DOHH2 (cell line): ENCODE results near the gene ANKRD39.

Source experiments
- H3F3A ChIP-seq: fragments of 200-600 bp; sonication (generic), shearing (Covaris generic); 2 replicates; pipeline ENCODE4 v1.6.0; 2016; ENCODE audit warnings: antibody characterized with exemption, mild to moderate bottlenecking; ENCODE audit not compliant: control insufficient read depth, insufficient read depth
- H3K27ac ChIP-seq: fragments of 200-600 bp; sonication (generic); 2 replicates; pipeline ENCODE4 v1.5.1; 2014; ENCODE audit warnings: low read depth, mild to moderate bottlenecking, low read length, moderate library complexity
- H3K27me3 ChIP-seq: fragments of 200-600 bp; sonication (generic); 2 replicates; pipeline ENCODE4 v1.6.1; 2014; ENCODE audit warnings: mild to moderate bottlenecking, low read length, mixed read lengths; ENCODE audit not compliant: control insufficient read depth
- H3K36me3 ChIP-seq: fragments of 200-600 bp; sonication (generic); 2 replicates; pipeline ENCODE4 v1.6.1; 2014; ENCODE audit warnings: mild to moderate bottlenecking, low read length, moderate library complexity, mixed read lengths; ENCODE audit not compliant: control insufficient read depth
- H3K4me1 ChIP-seq: fragments of 200-600 bp; sonication (generic); 2 replicates; pipeline ENCODE4 v1.6.1; 2014; ENCODE audit warnings: mild to moderate bottlenecking, low read length, mixed read lengths; ENCODE audit not compliant: control insufficient read depth
- H3K4me2 ChIP-seq: fragments of 200-600 bp; sonication (generic); 2 replicates; pipeline ENCODE4 v1.6.0; 2014; ENCODE audit warnings: mild to moderate bottlenecking, low read length, moderate library complexity
- H3K4me3 ChIP-seq: fragments of 200-600 bp; sonication (generic); 2 replicates; pipeline ENCODE4 v1.5.1; 2014; ENCODE audit warnings: mild to moderate bottlenecking, low read length, mixed read lengths
- H3K79me2 ChIP-seq: fragments of 200-600 bp; sonication (generic); 2 replicates; pipeline ENCODE4 v1.6.1; 2014; ENCODE audit warnings: mild to moderate bottlenecking, low read length, mixed read lengths; ENCODE audit not compliant: control insufficient read depth
- H3K9me2 ChIP-seq: fragments of 200-600 bp; sonication (generic); replicated peaks from 2 replicates; pipeline ENCODE4 v1.6.1; 2014; ENCODE audit warnings: mild to moderate bottlenecking, low read length, mixed read lengths; ENCODE audit not compliant: control insufficient read depth
- H3K9me3 ChIP-seq: fragments of 200-600 bp; sonication (generic); 2 replicates; pipeline ENCODE4 v1.6.1; 2014; ENCODE audit warnings: antibody characterized with exemption, low read length, mixed read lengths; ENCODE audit not compliant: control insufficient read depth, insufficient read depth
- H4K20me1 ChIP-seq: fragments of 200-600 bp; sonication (generic); 2 replicates; pipeline ENCODE4 v1.6.0; 2014; ENCODE audit warnings: low read depth, mild to moderate bottlenecking, antibody characterized with exemption, low read length, moderate library complexity; ENCODE audit not compliant: control insufficient read depth, insufficient read depth
- EZH2phosphoT487 ChIP-seq: fragments of 200-600 bp; sonication (generic); IDR thresholded peaks from 2 replicates; pipeline ENCODE4 v1.6.1; 2017; ENCODE audit warnings: borderline replicate concordance, mild to moderate bottlenecking, antibody characterized with exemption, low read length, moderate library complexity, mixed read lengths
- TF ChIP-seq, protein P1 (sequence below): fragments of 200-600 bp; sonication (generic); IDR thresholded peaks from one replicate; pipeline ENCODE4 v1.5.1; 2014; ENCODE audit warnings: antibody characterized with exemption, mild to moderate bottlenecking, low read depth, low read length; ENCODE audit not compliant: poor library complexity, severe bottlenecking

The ANKRD39 gene

DNA sequence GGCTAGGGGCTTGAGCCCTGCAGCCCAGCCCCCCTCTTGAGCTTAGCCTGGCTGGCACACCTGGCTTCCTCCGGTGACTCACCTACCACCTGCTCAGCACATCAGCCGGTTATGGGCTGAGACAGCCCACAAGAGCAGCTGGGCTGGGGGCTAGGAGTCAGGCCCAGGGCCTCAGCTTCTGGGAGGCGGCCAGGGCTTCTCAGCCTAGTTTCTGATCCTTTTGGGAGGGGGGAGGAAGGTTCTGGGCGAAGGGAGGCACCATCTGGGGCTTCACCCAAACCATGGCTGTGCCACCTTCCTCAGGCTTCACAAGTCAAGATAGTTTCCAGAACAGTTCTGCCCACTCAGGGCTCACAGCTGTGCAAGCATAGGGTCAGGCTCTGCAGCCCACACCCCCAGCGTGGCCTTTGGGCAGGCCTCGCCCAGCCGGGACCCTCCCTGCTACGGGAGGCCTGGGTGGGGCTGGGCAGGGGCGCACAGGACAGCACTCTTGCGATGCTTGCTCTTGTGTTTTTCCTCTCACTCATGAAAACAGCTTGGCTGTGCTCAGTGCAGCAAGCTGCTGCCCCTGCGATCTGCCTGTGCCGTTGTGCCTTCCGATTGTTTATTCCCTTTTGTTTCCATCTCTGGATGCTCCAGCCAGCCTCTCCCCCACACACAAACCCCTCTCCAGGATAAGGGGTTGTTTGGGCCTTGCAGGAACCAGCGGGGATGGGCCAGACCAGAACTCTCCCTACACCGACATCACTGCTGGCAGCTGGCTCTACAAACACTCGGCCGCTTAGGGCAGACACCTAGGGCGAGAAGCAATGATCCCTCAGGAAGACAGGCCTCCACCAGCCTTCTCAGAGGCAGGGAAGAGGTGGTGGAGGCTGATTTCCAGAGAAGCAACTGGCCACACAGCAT lies 38.2 kb upstream of the ANKRD39 start:
- H4K20me1 ChIP-seq, result no peaks in the 10 kb centered on the region
- no peak overlapping the region for H3K27ac ChIP-seq
- H3K27me3 ChIP-seq, result peaks cover 3% of the 10 kb centered on the region; the same call in 1 of the 2 replicates
- no peaks in the 10 kb centered on the region for H3F3A ChIP-seq
- TF ChIP-seq EZH2phosphoT487, result no peak
- TF ChIP-seq, protein P1, sequence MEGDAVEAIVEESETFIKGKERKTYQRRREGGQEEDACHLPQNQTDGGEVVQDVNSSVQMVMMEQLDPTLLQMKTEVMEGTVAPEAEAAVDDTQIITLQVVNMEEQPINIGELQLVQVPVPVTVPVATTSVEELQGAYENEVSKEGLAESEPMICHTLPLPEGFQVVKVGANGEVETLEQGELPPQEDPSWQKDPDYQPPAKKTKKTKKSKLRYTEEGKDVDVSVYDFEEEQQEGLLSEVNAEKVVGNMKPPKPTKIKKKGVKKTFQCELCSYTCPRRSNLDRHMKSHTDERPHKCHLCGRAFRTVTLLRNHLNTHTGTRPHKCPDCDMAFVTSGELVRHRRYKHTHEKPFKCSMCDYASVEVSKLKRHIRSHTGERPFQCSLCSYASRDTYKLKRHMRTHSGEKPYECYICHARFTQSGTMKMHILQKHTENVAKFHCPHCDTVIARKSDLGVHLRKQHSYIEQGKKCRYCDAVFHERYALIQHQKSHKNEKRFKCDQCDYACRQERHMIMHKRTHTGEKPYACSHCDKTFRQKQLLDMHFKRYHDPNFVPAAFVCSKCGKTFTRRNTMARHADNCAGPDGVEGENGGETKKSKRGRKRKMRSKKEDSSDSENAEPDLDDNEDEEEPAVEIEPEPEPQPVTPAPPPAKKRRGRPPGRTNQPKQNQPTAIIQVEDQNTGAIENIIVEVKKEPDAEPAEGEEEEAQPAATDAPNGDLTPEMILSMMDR, result no peak
- H3K4me2 ChIP-seq, result no peak overlapping the region
- H3K9me3 ChIP-seq, result no peaks in the 10 kb centered on the region
- H3K4me1 ChIP-seq, result no peaks in the 10 kb centered on the region
- no peak overlapping the region for H3K4me3 ChIP-seq
- no peaks in the 10 kb centered on the region for H3K36me3 ChIP-seq
- no peaks in the 10 kb centered on the region for H3K9me2 ChIP-seq
- no peaks in the 10 kb centered on the region for H3K79me2 ChIP-seq

GRCh38 chr2:96895032-96895745 lies 37.4 kb upstream of the ANKRD39 start:
- H3K4me2 ChIP-seq, result no peak overlapping the region
- no peaks in the 10 kb centered on the region for H3K9me3 ChIP-seq
- H3K4me1 ChIP-seq, result no peaks in the 10 kb centered on the region
- H3K27me3 ChIP-seq, result peaks cover 3% of the 10 kb centered on the region; the same call in 1 of the 2 replicates
- TF ChIP-seq, protein P1, result no peak
- no peak for TF ChIP-seq EZH2phosphoT487
- no peaks in the 10 kb centered on the region for H3K9me2 ChIP-seq
- no peaks in the 10 kb centered on the region for H3K79me2 ChIP-seq
- H3K4me3 ChIP-seq, result no peak overlapping the region
- H4K20me1 ChIP-seq, result no peaks in the 10 kb centered on the region
- no peaks in the 10 kb centered on the region for H3F3A ChIP-seq
- no peak overlapping the region for H3K27ac ChIP-seq
- H3K36me3 ChIP-seq, result no peaks in the 10 kb centered on the region

GRCh38 chr2:96894151-96894531 lies 36.3 kb upstream of the ANKRD39 start:
- no peaks in the 10 kb centered on the region for H3K4me1 ChIP-seq
- H3K4me3 ChIP-seq, result no peak overlapping the region
- no peak overlapping the region for H3K4me2 ChIP-seq
- H3K79me2 ChIP-seq, result no peaks in the 10 kb centered on the region
- no peaks in the 10 kb centered on the region for H3K9me3 ChIP-seq
- no peaks in the 10 kb centered on the region for H3K36me3 ChIP-seq
- H3K27me3 ChIP-seq, result peaks cover 3% of the 10 kb centered on the region; the same call in 1 of the 2 replicates
- no peaks in the 10 kb centered on the region for H4K20me1 ChIP-seq
- no peaks in the 10 kb centered on the region for H3F3A ChIP-seq
- H3K9me2 ChIP-seq, result no peaks in the 10 kb centered on the region
- H3K27ac ChIP-seq, result no peak overlapping the region
- TF ChIP-seq EZH2phosphoT487, result no peak
- TF ChIP-seq, protein P1, result no peak
